GM19240 (cell line): ENCODE results near the gene FAM234A.
A peak's percentile ranks its signal among the peaks of the same experiment; 100 is the strongest.
"Not testable (repeated sequence)": the region's sequence is repeated elsewhere in the genome, so short reads cannot be mapped to it uniquely, and the experiment has no call there.

Source experiments
- DNase-seq: peaks from one replicate; pipeline ENCODE4 v3.0.0; 2011; ENCODE audit warnings: low spot score; ENCODE audit not compliant: insufficient read length

Gene FAM234A

GRCh38 chr16:230949-231348 lies 3.7 kb upstream of the FAM234A start:
- no peak for DNase-seq

DNA sequence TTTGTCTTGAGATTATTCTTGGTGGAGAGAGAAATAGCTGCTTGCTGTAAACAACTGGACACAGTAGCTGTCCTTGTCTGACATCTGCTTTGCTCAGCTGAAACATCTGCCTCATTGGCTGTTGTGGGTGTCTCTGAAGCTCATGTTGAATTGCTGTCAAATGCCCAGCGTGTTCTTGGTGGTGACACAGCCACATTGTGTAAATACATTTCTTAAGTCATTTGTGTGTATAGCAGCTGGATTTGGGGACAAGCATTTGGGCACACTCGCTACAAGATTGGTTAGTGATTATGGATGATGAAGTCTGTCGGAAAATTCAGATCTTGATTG lies 5.3 kb downstream of the FAM234A start:
- no peak for DNase-seq

DNA sequence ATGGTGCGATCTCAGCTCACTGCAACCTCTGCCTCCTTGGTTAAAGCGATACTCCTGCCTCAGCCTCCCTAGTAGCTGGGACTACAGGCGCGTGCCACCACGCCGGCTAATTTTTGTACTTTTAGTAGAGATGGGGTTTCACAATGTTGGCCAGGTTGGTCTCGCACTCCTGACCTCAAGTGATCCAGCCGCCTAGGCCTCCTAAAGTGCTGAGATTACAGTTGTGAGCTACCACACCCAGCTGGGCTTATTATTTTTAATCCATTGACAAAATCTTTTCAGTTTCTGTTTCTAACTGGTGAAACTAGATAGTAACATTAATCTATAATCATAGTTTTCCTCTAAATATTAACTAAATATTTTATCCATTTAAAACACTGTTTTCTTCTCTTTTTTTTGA lies 5.9 kb downstream of the FAM234A start:
- no peak for DNase-seq

- DNase-seq = no peak
Measured at GRCh38 chr16:242281-242680, 7.7 kb downstream of the FAM234A start.

DNA sequence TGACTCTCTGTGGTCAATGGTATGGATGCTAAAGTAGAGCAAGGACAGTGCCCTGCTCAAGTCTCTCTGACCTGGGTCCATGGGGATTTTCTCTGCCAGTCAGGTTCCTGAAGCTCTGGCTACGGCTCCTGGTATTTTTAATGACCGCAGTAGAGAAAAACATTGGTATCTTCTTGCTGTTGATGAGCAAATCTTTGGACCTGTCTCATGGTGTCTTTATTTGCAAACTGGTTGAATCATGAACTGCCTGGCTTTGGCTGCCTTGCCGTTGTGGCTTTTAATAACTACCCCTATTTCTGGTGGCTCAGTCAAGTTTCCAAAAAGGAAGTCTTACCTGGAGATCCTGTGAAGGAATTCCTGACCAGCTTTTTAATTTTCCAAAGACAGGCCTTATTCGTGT lies 8.7 kb downstream of the FAM234A start:
- no peak for DNase-seq

- DNase-seq = no peak
Measured at GRCh38 chr16:245105-245504, 10.5 kb downstream of the FAM234A start.

DNA sequence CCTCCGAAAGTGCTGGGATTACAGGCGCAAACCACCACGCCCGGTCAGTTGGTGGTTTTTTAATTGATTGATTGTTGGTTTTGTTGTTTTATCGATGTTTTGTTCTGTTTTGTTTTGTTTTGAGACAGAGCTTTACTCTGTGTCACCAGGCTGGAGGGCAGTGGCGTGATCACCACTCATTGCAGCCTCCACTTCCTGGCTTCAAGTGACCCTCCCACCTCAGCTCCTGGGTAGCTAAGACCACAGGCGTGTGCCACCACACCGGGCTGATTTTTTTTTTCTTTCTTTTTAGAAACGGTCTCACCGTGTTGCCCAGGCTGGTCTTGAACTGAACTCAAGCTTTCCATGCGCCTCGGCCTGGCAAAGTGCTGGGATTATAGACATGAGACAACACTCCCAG lies 12.4 kb downstream of the FAM234A start:
- no peak for DNase-seq

- DNase-seq = no peak
Measured at GRCh38 chr16:249431-249830, 14.8 kb downstream of the FAM234A start.

GRCh38 chr16:252366-253337 lies 18.0 kb downstream of the FAM234A start:
- peak; percentile 53 for DNase-seq

- DNase-seq = no peak
Measured at GRCh38 chr16:253833-254232, 19.2 kb downstream of the FAM234A start.

DNA sequence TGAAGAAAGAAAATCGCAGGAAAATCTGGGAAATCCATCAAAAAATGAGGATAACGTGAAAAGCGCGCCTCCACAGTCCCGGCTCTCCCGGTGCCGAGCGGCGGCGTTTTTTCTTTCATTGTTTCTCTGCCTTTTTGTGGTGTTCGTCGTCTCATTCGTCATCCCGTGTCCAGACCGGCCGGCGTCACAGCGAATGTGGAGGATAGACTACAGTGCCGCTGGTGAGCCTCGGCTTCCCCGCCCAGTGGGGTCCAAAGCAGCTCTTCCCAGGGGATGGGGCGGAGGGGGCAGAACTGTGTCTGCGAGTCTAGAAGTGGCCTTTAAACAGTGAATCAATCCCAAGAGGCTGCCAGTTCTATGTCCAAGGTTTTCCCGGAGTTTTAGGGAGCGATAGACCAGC lies 19.8 kb downstream of the FAM234A start:
- no peak for DNase-seq

GRCh38 chr16:255183-255582 lies 20.6 kb downstream of the FAM234A start:
- no peak for DNase-seq

DNA sequence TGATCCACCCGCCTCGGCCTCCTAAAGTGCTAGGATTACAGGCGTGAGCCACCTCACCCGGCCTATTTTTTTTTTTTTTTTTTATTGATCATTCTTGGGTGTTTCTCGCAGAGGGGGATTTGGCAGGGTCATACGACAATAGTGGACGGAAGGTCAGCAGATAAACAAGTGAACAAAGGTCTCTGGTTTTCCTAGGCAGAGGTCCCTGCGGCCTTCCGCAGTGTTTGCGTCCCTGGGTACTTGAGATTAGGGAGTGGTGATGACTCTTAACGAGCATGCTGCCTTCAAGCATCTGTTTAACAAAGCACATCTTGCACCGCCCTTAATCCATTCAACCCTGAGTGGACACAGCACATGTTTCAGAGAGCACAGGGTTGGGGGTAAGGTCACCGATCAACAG lies 23.5 kb downstream of the FAM234A start:
- not testable (repeated sequence) for DNase-seq

DNA sequence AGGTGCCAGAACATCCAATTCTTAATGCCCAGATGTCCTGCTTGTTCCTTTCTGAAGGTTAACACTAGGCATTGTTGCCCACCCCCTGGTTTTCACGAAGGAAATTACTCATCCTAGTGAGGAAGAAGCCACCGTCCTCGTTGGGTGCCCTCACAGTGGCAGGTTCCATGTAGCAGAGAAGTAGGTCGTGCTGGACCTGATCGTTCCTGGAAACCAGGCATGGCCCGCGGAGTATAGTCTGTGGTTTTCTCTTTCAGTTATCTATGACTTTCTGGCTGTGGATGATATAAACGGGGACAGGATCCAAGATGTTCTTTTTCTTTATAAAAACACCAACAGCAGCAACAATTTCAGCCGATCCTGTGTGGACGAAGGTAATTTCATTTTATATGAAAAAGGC lies 24.6 kb downstream of the FAM234A start:
- no peak for DNase-seq

GRCh38 chr16:259814-260253 lies 25.2 kb downstream of the FAM234A start:
- DNase-seq = no peak

- no peak for DNase-seq
Measured at GRCh38 chr16:260326-260725, 25.7 kb downstream of the FAM234A start.

DNA sequence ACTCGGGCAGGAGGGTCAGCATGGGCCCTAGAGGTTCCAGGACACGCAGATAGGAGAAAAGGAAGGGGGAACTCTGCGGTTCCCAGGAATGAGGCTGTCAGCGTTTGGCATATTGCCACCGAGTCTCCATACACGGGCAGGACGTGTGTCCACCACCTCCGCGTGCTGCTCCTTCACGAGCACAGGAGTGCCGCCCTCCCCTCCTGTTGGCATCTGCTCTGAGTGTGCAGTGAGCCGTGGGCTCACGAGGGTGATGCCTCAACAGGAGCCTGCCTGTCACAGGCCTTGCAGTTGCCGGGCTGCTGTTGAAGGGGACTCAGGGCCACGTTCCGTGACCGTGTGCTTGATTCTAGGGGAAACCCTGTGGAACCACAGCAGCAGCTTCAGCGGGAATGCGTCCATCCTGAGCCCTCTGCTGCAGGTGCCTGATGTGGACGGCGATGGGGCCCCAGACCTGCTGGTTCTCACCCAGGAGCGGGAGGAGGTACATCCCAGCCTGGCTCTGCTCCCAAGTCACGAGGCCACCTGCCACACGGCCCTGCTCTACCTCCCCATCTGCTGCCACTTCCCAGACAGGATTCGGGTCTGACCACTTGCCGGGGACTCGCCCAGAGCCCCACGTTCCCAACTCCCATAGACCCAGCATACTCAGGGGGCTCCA lies 26.5 kb downstream of the FAM234A start:
- no peak for DNase-seq

DNA sequence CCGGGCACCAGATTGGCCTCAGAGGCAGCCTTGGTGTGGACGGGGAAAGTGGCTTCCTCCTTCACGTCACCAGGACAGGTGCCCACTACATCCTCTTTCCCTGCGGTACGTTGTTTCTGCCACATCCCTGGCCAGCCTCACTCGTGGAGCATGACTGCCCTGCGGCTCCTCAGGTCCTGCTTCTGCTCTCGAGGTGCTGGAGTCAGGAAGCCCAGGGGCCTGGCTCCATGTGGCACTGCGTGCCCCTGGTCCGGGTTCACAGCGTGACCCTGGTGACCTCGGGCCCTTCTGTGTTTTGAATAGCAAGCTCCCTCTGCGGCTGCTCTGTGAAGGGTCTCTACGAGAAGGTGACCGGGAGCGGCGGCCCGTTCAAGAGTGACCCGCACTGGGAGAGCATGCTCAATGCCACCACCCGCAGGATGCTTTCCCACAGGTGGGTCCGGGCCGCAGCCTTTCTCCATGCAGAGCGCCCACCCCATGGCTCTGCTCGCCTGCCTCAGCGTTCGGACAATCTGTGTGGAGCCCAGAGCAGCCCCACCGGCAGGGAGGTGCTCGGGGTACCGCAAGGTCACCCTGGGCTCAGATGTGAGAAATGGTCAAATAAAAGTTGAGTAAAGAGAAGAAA lies 27.6 kb downstream of the FAM234A start:
- DNase-seq = no peak

DNA sequence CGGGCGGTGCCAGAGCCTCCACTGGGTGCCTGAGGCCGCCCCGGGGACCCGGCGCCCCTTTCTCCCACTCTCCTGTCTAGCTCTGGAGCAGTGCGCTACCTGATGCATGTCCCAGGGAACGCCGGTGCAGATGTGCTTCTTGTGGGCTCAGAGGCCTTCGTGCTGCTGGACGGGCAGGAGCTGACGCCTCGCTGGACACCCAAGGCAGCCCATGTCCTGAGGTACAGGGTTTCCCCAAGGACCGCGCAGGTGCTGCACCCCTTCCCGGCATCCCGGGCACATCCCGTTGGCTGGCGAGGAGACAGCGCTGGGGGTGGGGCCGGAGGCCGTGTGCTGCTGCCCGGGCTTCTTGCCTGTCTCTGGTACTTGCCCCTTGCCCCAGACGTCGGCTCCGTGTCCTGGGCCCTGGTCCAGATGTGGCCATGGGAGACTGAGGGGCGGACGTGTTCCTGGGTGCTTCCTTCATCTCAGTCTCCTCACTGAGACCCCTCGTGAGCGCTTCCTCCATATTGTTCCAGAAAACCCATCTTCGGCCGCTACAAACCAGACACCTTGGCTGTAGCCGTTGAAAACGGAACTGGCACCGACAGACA lies 28.7 kb downstream of the FAM234A start:
- no peak for DNase-seq

DNA sequence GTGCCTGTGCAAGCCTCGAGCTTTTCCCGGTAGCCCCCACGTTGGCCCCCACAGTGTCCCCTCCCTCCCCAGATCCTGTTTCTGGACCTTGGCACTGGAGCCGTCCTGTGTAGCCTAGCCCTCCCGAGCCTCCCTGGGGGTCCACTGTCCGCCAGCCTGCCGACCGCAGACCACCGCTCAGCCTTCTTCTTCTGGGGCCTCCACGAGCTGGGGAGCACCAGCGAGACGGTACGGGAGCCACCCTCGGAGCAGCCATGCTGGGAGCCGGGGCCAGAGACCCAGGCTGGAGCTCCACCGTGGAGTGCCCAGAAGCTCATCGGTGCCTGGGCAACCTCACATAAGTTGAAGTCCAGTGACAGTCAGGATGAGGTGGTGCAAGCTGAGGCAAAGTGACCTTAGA lies 29.3 kb downstream of the FAM234A start:
- DNase-seq = no peak

DNA sequence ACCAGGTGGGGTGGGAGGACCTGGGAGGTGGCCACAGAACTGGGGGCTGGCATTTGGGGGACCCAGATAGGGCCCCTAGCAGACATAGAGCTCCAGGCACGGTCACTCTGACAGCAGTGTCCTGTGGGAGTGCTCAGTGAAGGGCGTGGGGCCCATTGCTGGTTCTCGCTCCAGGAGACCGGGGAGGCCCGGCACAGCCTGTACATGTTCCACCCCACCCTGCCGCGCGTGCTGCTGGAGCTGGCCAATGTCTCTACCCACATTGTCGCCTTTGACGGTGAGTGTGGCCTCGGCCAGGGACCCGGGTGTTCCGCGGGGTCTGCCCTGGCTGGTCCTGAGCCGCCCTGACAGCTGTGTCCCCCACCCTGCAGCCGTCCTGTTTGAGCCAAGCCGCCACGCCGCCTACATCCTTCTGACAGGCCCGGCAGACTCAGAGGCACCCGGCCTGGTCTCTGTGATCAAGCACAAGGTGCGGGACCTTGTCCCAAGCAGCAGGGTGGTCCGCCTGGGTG lies 29.9 kb downstream of the FAM234A start:
- no peak for DNase-seq
